Stimulated activated CD8-positive, alpha-beta memory T cell treated with anti-CD3 and anti-CD28 coated beads, Interleukin-7, amount 100 ng/mL, for 4 hours (primary cell): ENCODE data around the gene BCAS4.
"Not testable (repeated sequence)": the region's sequence is repeated elsewhere in the genome, so short reads cannot be mapped to it uniquely, and the experiment has no call there.

Source experiments
- DNase-seq, 2 donors: peaks; one replicate each; pipeline ENCODE4 v3.0.0-alpha.2; 2020; ENCODE audit warnings: low read depth in 2 of 2

Gene BCAS4

GRCh38 chr20:50874758-50875665, 80.2 kb downstream of the BCAS4 start:
- DNase-seq: no peak

- DNase-seq: no peak
These were observed 81.3 kb downstream of the BCAS4 start for GRCh38 chr20:50876063-50876685.

GRCh38 chr20:50876816-50877215, 82.0 kb downstream of the BCAS4 start:
- DNase-seq: no peak

- DNase-seq: no peak
These were observed 82.4 kb downstream of the BCAS4 start for GRCh38 chr20:50877232-50877743.

- no peak for DNase-seq
These were observed 85.0 kb downstream of the BCAS4 start for GRCh38 chr20:50879649-50880550.

GRCh38 chr20:50881759-50882424, 87.0 kb downstream of the BCAS4 start:
- DNase-seq: not testable (repeated sequence)

- no peak for DNase-seq
These were observed 89.0 kb downstream of the BCAS4 start for GRCh38 chr20:50883856-50884255.

- DNase-seq: no peak
These were observed 90.2 kb downstream of the BCAS4 start for GRCh38 chr20:50885068-50885467.

GRCh38 chr20:50885781-50886180, 90.9 kb downstream of the BCAS4 start:
- no peak for DNase-seq

GRCh38 chr20:50886184-50886790, 91.4 kb downstream of the BCAS4 start:
- no peak for DNase-seq

GRCh38 chr20:50887576-50887975, 92.7 kb downstream of the BCAS4 start:
- DNase-seq: no peak

GRCh38 chr20:50891138-50891537, 96.3 kb downstream of the BCAS4 start:
- no peak for DNase-seq

GRCh38 chr20:50892394-50892793, 97.5 kb downstream of the BCAS4 start:
- no peak for DNase-seq

GRCh38 chr20:50893620-50894019, 98.8 kb downstream of the BCAS4 start:
- DNase-seq: no peak

GRCh38 chr20:50895111-50895830, 100.4 kb downstream of the BCAS4 start:
- no peak for DNase-seq

- no peak for DNase-seq
These were observed 103.6 kb downstream of the BCAS4 start for GRCh38 chr20:50898475-50898874.

GRCh38 chr20:50900261-50900660, 105.4 kb downstream of the BCAS4 start:
- no peak for DNase-seq

GRCh38 chr20:50901301-50901700, 106.4 kb downstream of the BCAS4 start:
- DNase-seq: no peak

- DNase-seq: no peak
These were observed 108.6 kb downstream of the BCAS4 start for GRCh38 chr20:50903353-50904051.
